Gastroesophageal sphincter (tissue), 4 donors: Measurements from ENCODE around the gene SPIN1. TPM values are rescaled to one million over a fixed set of nuclear protein-coding genes. Genes with fewer than 3 reads are reported as not detected.
"Not testable (repeated sequence)": the region's sequence is repeated elsewhere in the genome, so short reads cannot be mapped to it uniquely, and the experiment has no call there.

Experiments
- ATAC-seq: fragments of 150-250 bp; one replicate; pipeline ENCODE4 v1.9.1; 2016; ENCODE audit warnings: mild to moderate bottlenecking, moderate library complexity
- H3K27ac ChIP-seq, 4 donors: fragments of 200-600 bp; sonication (generic) in 3 of 4; 1 replicate in 3 of 4; 2 replicates in 1 of 4; pipeline ENCODE4 v1.5.1; 2016 to 2019
- H3K27me3 ChIP-seq: fragments of 200-600 bp; sonication (generic); one replicate; pipeline ENCODE4 v1.5.1; 2019
- H3K36me3 ChIP-seq, 2 donors: fragments of 200-600 bp; sonication (generic); one replicate each; pipeline ENCODE4 v1.5.1; 2019; ENCODE audit warnings: control low read depth in 1 of 2
- H3K4me1 ChIP-seq, 3 donors: fragments of 200-600 bp; sonication (generic); 1 replicate in 2 of 3; 2 replicates in 1 of 3; pipeline ENCODE4 v1.5.1; 2016 to 2019; ENCODE audit warnings: control low read depth in 2 of 3
- H3K4me3 ChIP-seq, 2 donors: fragments of 200-600 bp; sonication (generic); one replicate each; pipeline ENCODE4 v1.5.1; 2019; ENCODE audit warnings: mild to moderate bottlenecking in 1 of 2, moderate library complexity in 1 of 2
- H3K9me3 ChIP-seq, 3 donors: fragments of 200-600 bp; sonication (generic); one replicate each; pipeline ENCODE4 v1.5.1; 2017 to 2019; ENCODE audit warnings: control low read depth in 2 of 3
- EP300 ChIP-seq: sonication (generic); formaldehyde crosslinking; IDR thresholded peaks from one replicate; pipeline ENCODE4 v1.6.1; 2017; ENCODE audit warnings: antibody characterized with exemption, mild to moderate bottlenecking
- POLR2A ChIP-seq, 2 donors: fragments of 450-650 bp; IDR thresholded peaks; one replicate each; pipeline ENCODE4 v1.6.1; 2017; ENCODE audit warnings: antibody characterized with exemption in 2 of 2, mild to moderate bottlenecking in 2 of 2, moderate library complexity in 1 of 2
- POLR2AphosphoS5 ChIP-seq: sonication (generic); formaldehyde crosslinking; IDR thresholded peaks from one replicate; pipeline ENCODE4 v1.6.1; 2017; ENCODE audit warnings: antibody characterized with exemption
- WGBS, 2 donors: methylation state at CpG; one replicate each; pipeline ENCODE4 v1.1.5; 2018; ENCODE audit warnings: low coverage in 1 of 2; 5-methylcytosine and 5-hydroxymethylcytosine counted together
- total RNA-seq, 4 donors: library from RNA; depleted of rRNA; stranded (reverse); fragments of >200 nt; gene quantifications; one replicate each; pipeline ENCODE4 v1.1.0, GENCODE V29; 2016
- TF ChIP-seq, protein P1 (sequence below), 4 experiments: fragments of 200-600 bp in 2 of 4; fragments of 450-650 bp in 2 of 4; sonication (generic) in 1 of 4; IDR thresholded peaks; one replicate each; pipeline ENCODE4 v1.5.1; 2017 to 2019; ENCODE audit warnings: antibody characterized with exemption in 4 of 4, mild to moderate bottlenecking in 2 of 4, moderate library complexity in 2 of 4

SPIN1 gene
- total RNA-seq: 100 to 1,000 TPM in 1 of 4 donors, 10 to 100 TPM in 3; 86.8 to 112 (median 99.5) TPM

DNA sequence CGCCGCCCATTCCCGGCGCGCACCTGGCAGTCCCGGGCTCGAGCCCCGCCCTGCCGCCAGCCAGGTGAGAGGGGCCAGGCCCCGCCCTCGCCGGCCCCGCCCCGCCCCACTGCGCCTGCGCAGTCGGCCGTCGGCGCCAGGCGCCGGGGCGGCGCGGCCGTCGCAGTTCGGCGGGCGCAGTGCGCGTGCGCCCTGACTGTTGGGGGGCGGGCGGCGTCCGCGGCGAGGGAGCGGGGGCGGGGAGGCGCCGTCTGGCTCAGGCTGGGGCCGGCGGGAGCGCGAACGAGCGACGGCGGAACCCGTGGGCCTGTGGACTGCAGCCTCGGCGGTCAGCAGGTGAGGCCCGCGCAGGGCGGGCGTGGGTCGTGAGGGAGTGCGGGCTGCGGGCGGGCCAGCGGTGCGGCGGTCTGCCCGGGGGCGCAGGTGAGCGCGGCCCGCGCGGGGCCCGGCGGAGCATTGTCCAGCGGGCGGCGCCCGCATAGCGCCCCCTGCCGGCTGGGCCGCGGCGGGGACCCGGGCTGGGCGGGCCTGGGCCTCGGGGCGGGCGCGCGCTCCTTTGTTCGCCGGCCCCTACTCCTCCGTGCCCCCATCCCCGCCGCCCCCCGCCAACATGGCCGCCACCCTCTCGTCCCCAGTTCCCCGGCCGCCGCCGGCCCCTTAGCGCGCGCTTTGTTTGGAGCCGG lies at the start of gene SPIN1:
SPIN1 (plus strand) TSS at position 242 of the 683 bp plus-strand sequence. CDS start 38,096 bp downstream, outside the sequence.
- no peaks in the 10 kb centered on the region for H3K27me3 ChIP-seq
- peak within 1 kb of the TSS; percentile 84 to 99 (median 98) for H3K27ac ChIP-seq
- no peaks in the 10 kb centered on the region for H3K36me3 ChIP-seq
- TF ChIP-seq POLR2A (IDR thresholded peaks at IDR 0.05) (peak; percentile 50 to 51), EP300 (no peak)
- TF ChIP-seq, protein P1, sequence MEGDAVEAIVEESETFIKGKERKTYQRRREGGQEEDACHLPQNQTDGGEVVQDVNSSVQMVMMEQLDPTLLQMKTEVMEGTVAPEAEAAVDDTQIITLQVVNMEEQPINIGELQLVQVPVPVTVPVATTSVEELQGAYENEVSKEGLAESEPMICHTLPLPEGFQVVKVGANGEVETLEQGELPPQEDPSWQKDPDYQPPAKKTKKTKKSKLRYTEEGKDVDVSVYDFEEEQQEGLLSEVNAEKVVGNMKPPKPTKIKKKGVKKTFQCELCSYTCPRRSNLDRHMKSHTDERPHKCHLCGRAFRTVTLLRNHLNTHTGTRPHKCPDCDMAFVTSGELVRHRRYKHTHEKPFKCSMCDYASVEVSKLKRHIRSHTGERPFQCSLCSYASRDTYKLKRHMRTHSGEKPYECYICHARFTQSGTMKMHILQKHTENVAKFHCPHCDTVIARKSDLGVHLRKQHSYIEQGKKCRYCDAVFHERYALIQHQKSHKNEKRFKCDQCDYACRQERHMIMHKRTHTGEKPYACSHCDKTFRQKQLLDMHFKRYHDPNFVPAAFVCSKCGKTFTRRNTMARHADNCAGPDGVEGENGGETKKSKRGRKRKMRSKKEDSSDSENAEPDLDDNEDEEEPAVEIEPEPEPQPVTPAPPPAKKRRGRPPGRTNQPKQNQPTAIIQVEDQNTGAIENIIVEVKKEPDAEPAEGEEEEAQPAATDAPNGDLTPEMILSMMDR (IDR thresholded peaks at IDR 0.05): peak in 3 of 4 experiments; percentile 58 to 77 (median 77)
- peak; percentile 90 for ATAC-seq
- H3K4me1 ChIP-seq: peaks cover 0 to 52% (median 10%) of the 10 kb centered on the region in 3 donors
- H3K9me3 ChIP-seq: no peaks in the 10 kb centered on the region
- peak within 1 kb of the TSS; percentile 74 to 98 for H3K4me3 ChIP-seq
- no CpG with 5 or more reads among the region's 106 CpGs for WGBS, 2 donors

GRCh38 chr9:88339317-88339716 lies 48.9 kb upstream of the SPIN1 start:
- Histone ChIP-seq H3K27me3 (no peaks in the 10 kb centered on the region), H3K4me1 (no peaks in the 10 kb centered on the region), H3K9me3 (no peaks in the 10 kb centered on the region), H3K27ac (no peak overlapping the region), H3K4me3 (no peak overlapping the region), H3K36me3 (no peaks in the 10 kb centered on the region)
- 13 to 24% methylated on average over 3 to 4 of the region's 4 CpGs for WGBS, 2 donors
- no peak for ATAC-seq
- TF ChIP-seq, protein P1 (IDR thresholded peaks at IDR 0.05): no peak
- no peak for TF ChIP-seq POLR2A (IDR thresholded peaks at IDR 0.05)
- TF ChIP-seq POLR2AphosphoS5: no peak
- TF ChIP-seq EP300: no peak

DNA sequence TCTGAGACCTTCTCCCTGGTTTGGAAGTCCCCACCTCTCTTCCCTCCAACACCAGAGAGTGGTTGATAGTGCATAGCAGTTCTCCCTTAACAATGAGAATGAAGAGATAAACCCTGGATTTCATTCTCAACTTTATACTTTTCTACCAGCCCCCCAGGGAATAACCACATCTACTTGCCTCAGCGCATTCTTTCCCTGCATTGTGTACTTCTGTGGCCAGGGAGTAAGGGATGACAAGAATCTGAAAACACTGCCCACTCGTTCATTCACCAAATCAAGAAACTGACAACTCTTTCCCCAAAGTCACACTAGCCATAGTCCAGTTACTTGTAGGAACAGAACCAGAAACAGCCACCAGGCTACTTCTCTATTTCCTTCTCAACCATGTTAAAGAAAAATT lies 46.0 kb upstream of the SPIN1 start:
- no peak overlapping the region for H3K4me3 ChIP-seq

DNA sequence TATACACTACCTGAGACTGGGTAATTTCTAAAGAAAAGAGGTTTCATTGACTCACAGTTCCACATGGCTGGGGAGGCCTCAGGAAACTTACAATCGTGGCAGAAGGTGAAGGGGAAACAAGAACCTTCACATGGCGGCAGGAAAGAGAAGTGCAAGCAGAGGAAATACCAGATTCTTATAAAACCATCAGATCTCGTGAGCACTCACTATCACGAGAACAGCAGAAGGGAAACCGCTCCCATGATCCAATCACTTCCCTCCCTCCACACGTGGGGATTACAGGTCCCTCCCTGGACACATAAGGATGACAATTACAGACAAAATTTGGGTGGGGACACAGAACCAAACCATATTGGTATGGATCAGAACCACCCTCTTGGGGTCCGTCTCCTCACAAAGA lies 44.2 kb upstream of the SPIN1 start:
- TF ChIP-seq POLR2A (IDR thresholded peaks at IDR 0.05) (no peak), POLR2AphosphoS5 (no peak), EP300 (no peak)
- TF ChIP-seq, protein P1 (IDR thresholded peaks at IDR 0.05): no peak
- ATAC-seq: no peak

More for the DNA sequence above, 46.0 kb upstream of the SPIN1 start:
- Histone ChIP-seq H3K4me1 (no peaks in the 10 kb centered on the region), H3K36me3 (no peaks in the 10 kb centered on the region), H3K27me3 (no peaks in the 10 kb centered on the region), H3K9me3 (no peaks in the 10 kb centered on the region), H3K27ac (no peak overlapping the region)
- ATAC-seq: no peak
- WGBS, 2 donors: 63 to 81% methylated on average over 2 of the region's 2 CpGs
- TF ChIP-seq POLR2A (IDR thresholded peaks at IDR 0.05): no peak

GRCh38 chr9:88350354-88350753 lies 37.9 kb upstream of the SPIN1 start:
- H3K27ac ChIP-seq, ATAC-seq, H3K27me3 ChIP-seq, H3K36me3 ChIP-seq, H3K4me1 ChIP-seq, H3K4me3 ChIP-seq: not testable (repeated sequence)
- 85 to 100% methylated on average over 2 to 5 of the region's 5 CpGs for WGBS, 2 donors
- peaks cover 0 to 18% (median 0%) of the 10 kb centered on the region in 3 donors for H3K9me3 ChIP-seq

More for the DNA sequence above, 44.2 kb upstream of the SPIN1 start:
- Histone ChIP-seq H3K27me3 (no peaks in the 10 kb centered on the region), H3K36me3 (no peaks in the 10 kb centered on the region), H3K27ac (no peak overlapping the region), H3K4me3 (no peak overlapping the region), H3K4me1 (no peaks in the 10 kb centered on the region), H3K9me3 (no peaks in the 10 kb centered on the region)
- 82 to 85% methylated on average over 5 to 6 of the region's 7 CpGs for WGBS, 2 donors

DNA sequence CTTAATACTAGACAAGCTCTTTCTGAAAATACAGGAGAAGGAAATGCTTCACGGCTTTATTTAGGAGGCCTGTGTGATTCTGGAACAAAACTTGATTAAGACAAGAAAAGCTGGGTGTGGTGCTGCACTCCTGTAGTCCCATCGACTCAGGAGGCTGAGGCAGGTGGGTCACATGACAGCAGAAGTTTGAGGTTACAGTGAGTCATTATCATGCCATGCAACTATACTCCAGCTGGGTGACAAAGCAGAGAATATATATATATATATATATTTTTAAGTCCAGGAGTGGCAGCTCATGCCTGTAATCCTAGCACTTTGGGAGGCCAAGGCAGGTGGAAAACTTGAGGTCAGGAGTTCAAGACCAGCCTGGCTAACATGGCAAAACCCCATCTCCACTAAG lies 33.1 kb upstream of the SPIN1 start:
- TF ChIP-seq EP300: no peak
- no peak for TF ChIP-seq POLR2AphosphoS5
- no peak for TF ChIP-seq POLR2A (IDR thresholded peaks at IDR 0.05)
- TF ChIP-seq, protein P1 (IDR thresholded peaks at IDR 0.05): no peak
- WGBS, 2 donors: 71 to 90% methylated on average over 2 of the region's 2 CpGs
- Histone ChIP-seq H3K9me3 (peaks cover 0 to 21% (median 0%) of the 10 kb centered on the region in 3 donors), H3K27ac (no peak overlapping the region), H3K27me3 (no peaks in the 10 kb centered on the region), H3K4me1 (no peaks in the 10 kb centered on the region), H3K4me3 (no peak overlapping the region), H3K36me3 (no peaks in the 10 kb centered on the region)
- no peak for ATAC-seq

DNA sequence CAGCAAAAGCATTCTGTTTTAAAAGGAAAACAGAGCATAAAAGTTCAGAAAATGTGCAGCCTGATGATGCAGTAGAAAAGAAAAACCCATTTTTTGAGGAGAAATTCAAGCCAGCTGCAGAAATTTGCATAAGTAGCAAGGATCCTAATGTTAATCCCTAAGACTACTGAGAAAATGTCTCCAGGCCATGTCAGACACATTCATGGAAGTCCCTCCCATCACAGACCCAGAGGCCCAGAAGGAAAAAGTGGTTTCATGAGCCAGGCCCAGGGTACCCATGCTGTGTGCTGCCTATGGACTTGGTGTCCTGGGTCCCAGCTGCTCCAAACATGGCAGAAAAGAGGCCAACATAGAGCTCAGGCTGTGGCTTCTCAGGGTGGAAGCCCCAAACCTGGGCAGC lies 31.0 kb upstream of the SPIN1 start:
- not testable (repeated sequence) for ATAC-seq, H3K4me1 ChIP-seq, H3K27ac ChIP-seq

More for the DNA sequence above, 31.0 kb upstream of the SPIN1 start:
- H3K4me3 ChIP-seq, H3K27me3 ChIP-seq, H3K36me3 ChIP-seq: not testable (repeated sequence)
- H3K9me3 ChIP-seq: peaks cover 0 to 21% (median 0%) of the 10 kb centered on the region in 3 donors
